RWPE2 (cell line): ENCODE results near the gene LCN1.
"Not testable (repeated sequence)": the region's sequence is repeated elsewhere in the genome, so short reads cannot be mapped to it uniquely, and the experiment has no call there.

ENCODE experiments used
- ATAC-seq: fragments of 200-7000 bp; cut with Tn5 transposase; 3 replicates; pipeline ENCODE4 v1.9.1; 2021; ENCODE audit warnings: low read depth
- DNase-seq: peaks from one replicate; pipeline ENCODE4 v3.0.0-alpha.2; 2020; ENCODE audit warnings: low spot score
- H3K27ac ChIP-seq: fragments of 450-650 bp; 2 replicates; pipeline ENCODE4 v1.5.1; 2017; ENCODE audit warnings: mild to moderate bottlenecking; ENCODE audit not compliant: poor library complexity, severe bottlenecking
- H3K27me3 ChIP-seq: fragments of 250-450 bp; sonication (Bioruptor Pico); 2 replicates; pipeline ENCODE4 v1.5.1; 2021; ENCODE audit warnings: mild to moderate bottlenecking, moderate library complexity; ENCODE audit not compliant: insufficient read depth, poor library complexity, severe bottlenecking
- H3K36me3 ChIP-seq: fragments of 250-450 bp; sonication (Bioruptor Pico); 2 replicates; pipeline ENCODE4 v1.5.1; 2020; ENCODE audit warnings: low read depth, mild to moderate bottlenecking, moderate library complexity
- H3K4me1 ChIP-seq: fragments of 250-450 bp; sonication (Bioruptor Pico); 2 replicates; pipeline ENCODE4 v1.5.1; 2021; ENCODE audit warnings: mild to moderate bottlenecking, moderate library complexity; ENCODE audit not compliant: insufficient read depth, poor library complexity, severe bottlenecking
- H3K4me3 ChIP-seq: fragments of 250-450 bp; sonication (Bioruptor Pico); 2 replicates; pipeline ENCODE4 v1.5.1; 2021; ENCODE audit warnings: mild to moderate bottlenecking, moderate library complexity; ENCODE audit not compliant: severe bottlenecking
- H3K9me3 ChIP-seq: fragments of 250-450 bp; sonication (Bioruptor Pico); 2 replicates; pipeline ENCODE4 v1.5.1; 2021; ENCODE audit warnings: mild to moderate bottlenecking, moderate library complexity; ENCODE audit not compliant: severe bottlenecking
- TF ChIP-seq, protein P1 (sequence below): fragments of 450-650 bp; IDR thresholded peaks from one replicate; pipeline ENCODE4 v1.5.1; 2017; ENCODE audit warnings: mild to moderate bottlenecking, moderate library complexity; ENCODE audit not compliant: poor library complexity, severe bottlenecking

The LCN1 gene

DNA sequence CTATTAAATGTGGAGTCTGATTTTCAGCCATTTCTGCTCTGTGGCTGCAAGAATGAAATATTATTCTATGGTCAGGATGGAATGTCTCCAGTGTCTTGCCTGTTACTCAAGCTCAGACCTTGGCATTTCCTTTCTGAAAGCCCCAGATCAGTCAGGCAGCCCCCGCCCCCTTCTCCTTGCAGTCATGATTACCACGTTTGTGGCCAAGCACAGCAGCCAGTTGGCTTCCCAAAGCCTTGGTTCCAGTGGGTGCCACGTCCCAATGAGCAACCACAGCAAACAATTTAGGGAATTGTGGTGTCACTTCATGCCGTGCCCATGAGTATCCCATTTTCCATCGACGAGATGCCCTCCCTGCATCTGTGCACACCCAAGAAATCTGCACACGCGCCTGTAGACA is 15.0 kb downstream of the LCN1 start:
- H3K36me3 ChIP-seq, result no peaks in the 10 kb centered on the region
- DNase-seq, result peak; percentile 17
- no peaks in the 10 kb centered on the region for H3K9me3 ChIP-seq

GRCh38 chr9:135543262-135543894 is 22.1 kb downstream of the LCN1 start:
- H3K4me3 ChIP-seq, H3K9me3 ChIP-seq, H3K27ac ChIP-seq, H3K4me1 ChIP-seq, H3K36me3 ChIP-seq, H3K27me3 ChIP-seq: not testable (repeated sequence)
- DNase-seq (peak; percentile 15), ATAC-seq (peak; percentile 63; the same call in 2 of the 3 replicates)

More for the DNA sequence above, 15.0 kb downstream of the LCN1 start:
- TF ChIP-seq, protein P1, sequence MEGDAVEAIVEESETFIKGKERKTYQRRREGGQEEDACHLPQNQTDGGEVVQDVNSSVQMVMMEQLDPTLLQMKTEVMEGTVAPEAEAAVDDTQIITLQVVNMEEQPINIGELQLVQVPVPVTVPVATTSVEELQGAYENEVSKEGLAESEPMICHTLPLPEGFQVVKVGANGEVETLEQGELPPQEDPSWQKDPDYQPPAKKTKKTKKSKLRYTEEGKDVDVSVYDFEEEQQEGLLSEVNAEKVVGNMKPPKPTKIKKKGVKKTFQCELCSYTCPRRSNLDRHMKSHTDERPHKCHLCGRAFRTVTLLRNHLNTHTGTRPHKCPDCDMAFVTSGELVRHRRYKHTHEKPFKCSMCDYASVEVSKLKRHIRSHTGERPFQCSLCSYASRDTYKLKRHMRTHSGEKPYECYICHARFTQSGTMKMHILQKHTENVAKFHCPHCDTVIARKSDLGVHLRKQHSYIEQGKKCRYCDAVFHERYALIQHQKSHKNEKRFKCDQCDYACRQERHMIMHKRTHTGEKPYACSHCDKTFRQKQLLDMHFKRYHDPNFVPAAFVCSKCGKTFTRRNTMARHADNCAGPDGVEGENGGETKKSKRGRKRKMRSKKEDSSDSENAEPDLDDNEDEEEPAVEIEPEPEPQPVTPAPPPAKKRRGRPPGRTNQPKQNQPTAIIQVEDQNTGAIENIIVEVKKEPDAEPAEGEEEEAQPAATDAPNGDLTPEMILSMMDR, result no peak
- H3K27ac ChIP-seq, result no peak overlapping the region
- peaks cover 27% of the 10 kb centered on the region for H3K27me3 ChIP-seq
- ATAC-seq, result no peak
- H3K4me3 ChIP-seq, result no peak overlapping the region
- no peaks in the 10 kb centered on the region for H3K4me1 ChIP-seq

- no peaks in the 10 kb centered on the region for H3K4me1 ChIP-seq
- H3K36me3 ChIP-seq, result no peaks in the 10 kb centered on the region
- H3K9me3 ChIP-seq, result no peaks in the 10 kb centered on the region
- DNase-seq (no peak), ATAC-seq (no peak)
- no peaks in the 10 kb centered on the region for H3K27me3 ChIP-seq
- no peak overlapping the region for H3K4me3 ChIP-seq
- TF ChIP-seq, protein P1, result no peak
- no peak overlapping the region for H3K27ac ChIP-seq
These were observed 23.9 kb downstream of the LCN1 start for GRCh38 chr9:135544981-135545635.

GRCh38 chr9:135545646-135546176 is 24.5 kb downstream of the LCN1 start, which contains the start of gene OBP2A:
Gene OBP2A, plus strand, starts transcription at chr9:135546126. Its CDS starts 55 bp downstream, at chr9:135546181.
- H3K4me1 ChIP-seq, H3K4me3 ChIP-seq, DNase-seq, H3K9me3 ChIP-seq, ATAC-seq, H3K27ac ChIP-seq, H3K36me3 ChIP-seq, H3K27me3 ChIP-seq: not testable (repeated sequence)

- not testable (repeated sequence) for H3K4me3 ChIP-seq, H3K27ac ChIP-seq, ATAC-seq, H3K9me3 ChIP-seq, DNase-seq, H3K27me3 ChIP-seq, H3K36me3 ChIP-seq, H3K4me1 ChIP-seq
These were observed 25.8 kb downstream of the LCN1 start for GRCh38 chr9:135546792-135547617.
